ENCODE data around the gene NECAB3. TPM values are rescaled to one million over a fixed set of nuclear protein-coding genes. Genes with fewer than 3 reads are reported as not detected.

Gene NECAB3
- total RNA-seq, 6 experiments from 2014 or later: 13.2 to 21.9 (median 19.2) TPM

GRCh38 chr20:33672426-33673113, 1.7 kb downstream of the NECAB3 start:
- H3K9me3 ChIP-seq: no peaks in the 10 kb centered on the region
- intact Hi-C loops (cut with DNase I): loop anchor here in 1 of 2 donors (10.0 kb wide), 1 partner anchor 52 kb away; the partner anchor contains the start of gene PXMP4
- no peak overlapping the region for H3K27ac ChIP-seq
- peaks cover 0 to 13% (median 3%) of the 10 kb centered on the region in 4 donors for H3K4me1 ChIP-seq
- no peak overlapping the region for H3K4me3 ChIP-seq
- peaks cover 0 to 1% (median 0%) of the 10 kb centered on the region in 4 donors for H3K36me3 ChIP-seq
- 50% methylated on average over 2 of the region's 17 CpGs for WGBS (ENCODE audit: insufficient coverage, low coverage, low lambda C conversion rate, missing lambda C conversion rate)
- TF ChIP-seq POLR2A (IDR thresholded peaks at IDR 0.05) (no peak), CTCF (IDR thresholded peaks at IDR 0.05) (no peak)
- DNase-seq (no peak), ATAC-seq (no peak)
- no peaks in the 10 kb centered on the region for H3K27me3 ChIP-seq

GRCh38 chr20:33671573-33672288, 2.5 kb downstream of the NECAB3 start:
- TF ChIP-seq CTCF (IDR thresholded peaks at IDR 0.05) (no peak), POLR2A (IDR thresholded peaks at IDR 0.05) (no peak)
- Histone ChIP-seq H3K9me3 (no peaks in the 10 kb centered on the region), H3K4me1 (peaks cover 0 to 21% (median 3%) of the 10 kb centered on the region in 4 donors), H3K36me3 (peaks cover 0 to 1% (median 0%) of the 10 kb centered on the region in 4 donors), H3K4me3 (no peak overlapping the region), H3K27ac (no peak overlapping the region), H3K27me3 (no peaks in the 10 kb centered on the region)
- DNase-seq (no peak), ATAC-seq (no peak)
- WGBS (ENCODE audit: insufficient coverage, low coverage, low lambda C conversion rate, missing lambda C conversion rate): 80% methylated on average over 2 of the region's 8 CpGs
- intact Hi-C loops (cut with DNase I): loop anchor here in 1 of 2 donors (10.0 kb wide), 1 partner anchor 53 kb away; the partner anchor contains the start of gene PXMP4

GRCh38 chr20:33670715-33671499, 3.3 kb downstream of the NECAB3 start:
- Histone ChIP-seq H3K4me1 (peaks cover 0 to 21% (median 3%) of the 10 kb centered on the region in 4 donors), H3K27me3 (no peaks in the 10 kb centered on the region), H3K36me3 (peaks cover 0 to 1% (median 0%) of the 10 kb centered on the region in 4 donors), H3K27ac (no peak overlapping the region), H3K9me3 (no peaks in the 10 kb centered on the region), H3K4me3 (no peak overlapping the region)
- WGBS (ENCODE audit: insufficient coverage, low coverage, low lambda C conversion rate, missing lambda C conversion rate): 66% methylated on average over 4 of the region's 6 CpGs
- intact Hi-C loops (cut with DNase I): loop anchor here in 1 of 2 donors (10.0 kb wide), 1 partner anchor 54 kb away; the partner anchor contains the start of gene PXMP4
- TF ChIP-seq CTCF (IDR thresholded peaks at IDR 0.05): no peak
- no peak for TF ChIP-seq POLR2A (IDR thresholded peaks at IDR 0.05)
- no peak for ATAC-seq
- no peak for DNase-seq

- no peak for ATAC-seq
- Histone ChIP-seq H3K36me3 (peaks cover 0 to 1% (median 0%) of the 10 kb centered on the region in 4 donors), H3K9me3 (no peaks in the 10 kb centered on the region), H3K4me3 (no peak overlapping the region), H3K4me1 (peaks cover 0 to 19% (median 3%) of the 10 kb centered on the region in 4 donors), H3K27me3 (no peaks in the 10 kb centered on the region), H3K27ac (no peak overlapping the region)
- 88% methylated on average over 9 of the region's 13 CpGs for WGBS (ENCODE audit: insufficient coverage, low coverage, low lambda C conversion rate, missing lambda C conversion rate)
- intact Hi-C loops (cut with DNase I): loop anchor here in 1 of 2 donors (10.0 kb wide), 1 partner anchor 55 kb away; the partner anchor contains the start of gene PXMP4
- DNase-seq: no peak
- no peak for TF ChIP-seq POLR2A (IDR thresholded peaks at IDR 0.05)
- TF ChIP-seq CTCF (IDR thresholded peaks at IDR 0.05): no peak
Measured at GRCh38 chr20:33669873-33670640, 4.2 kb downstream of the NECAB3 start.

Data from right lobe of liver (tissue), 6 donors.